Fibroblast of lung (primary cell): ENCODE results near the gene FAM13B. TPM values are rescaled to one million over a fixed set of nuclear protein-coding genes. Genes with fewer than 3 reads are reported as not detected.

Source experiments
- DNase-seq, 2 donors: peaks; one replicate each; pipeline versions ENCODE4 v3.0.0 to v3.0.0-alpha.2; 2010; ENCODE audit warnings: low read depth in 2 of 2
- H2AFZ ChIP-seq: 2 replicates; pipeline ENCODE4 v1.5.1; 2012; ENCODE audit warnings: low read length, control low read depth, inconsistent platforms
- H3K27ac ChIP-seq: 2 replicates; pipeline ENCODE4 v1.5.1; 2011; ENCODE audit warnings: low read length, control low read depth; ENCODE audit not compliant: insufficient read depth
- H3K27me3 ChIP-seq: 2 replicates; pipeline ENCODE4 v1.5.1; 2011; ENCODE audit warnings: mild to moderate bottlenecking, low read length; ENCODE audit not compliant: control insufficient read depth, insufficient read depth
- H3K36me3 ChIP-seq: 2 replicates; pipeline ENCODE4 v1.5.1; 2011; ENCODE audit warnings: low read length; ENCODE audit not compliant: control insufficient read depth, insufficient read depth
- H3K4me1 ChIP-seq: 2 replicates; pipeline ENCODE4 v1.5.1; 2011; ENCODE audit warnings: low read length; ENCODE audit not compliant: control insufficient read depth, insufficient read depth; ENCODE audit errors: extremely low read depth
- H3K4me2 ChIP-seq: 2 replicates; pipeline ENCODE4 v1.5.1; 2011; ENCODE audit warnings: low read length, control low read depth; ENCODE audit not compliant: insufficient read depth; ENCODE audit errors: extremely low read depth
- H3K4me3 ChIP-seq, 4 experiments: fragments of 200-600 bp in 1 of 4; sonication (generic) in 1 of 4; replicated peaks in 1 of 4; 2 replicates each; pipeline ENCODE4 v1.5.1; 2011 to 2016; ENCODE audit warnings: low read length in 4 of 4, low read depth in 3 of 4, mild to moderate bottlenecking in 3 of 4, control low read depth in 2 of 4, inconsistent platforms in 1 of 4, mixed read lengths in 1 of 4; ENCODE audit not compliant: insufficient read depth in 1 of 4; ENCODE audit errors: control extremely low read depth in 1 of 4
- H3K79me2 ChIP-seq: 2 replicates; pipeline ENCODE4 v1.5.1; 2012; ENCODE audit warnings: mild to moderate bottlenecking, low read length, inconsistent platforms; ENCODE audit not compliant: control insufficient read depth, insufficient read depth
- H3K9ac ChIP-seq: 2 replicates; pipeline ENCODE4 v1.5.1; 2011; ENCODE audit warnings: mild to moderate bottlenecking, low read length, control low read depth; ENCODE audit not compliant: insufficient read depth
- H3K9me3 ChIP-seq: 2 replicates; pipeline ENCODE4 v1.5.1; 2012; ENCODE audit warnings: low read depth, low read length; ENCODE audit not compliant: control insufficient read depth, insufficient read depth
- H4K20me1 ChIP-seq: 2 replicates; pipeline ENCODE4 v1.5.1; 2011; ENCODE audit warnings: low read length; ENCODE audit not compliant: control insufficient read depth, insufficient read depth; ENCODE audit errors: extremely low read depth
- CTCF ChIP-seq, 2 donors: IDR thresholded peaks in 1 of 2; conservative IDR thresholded peaks in 1 of 2; 1 replicate in 1 of 2; 2 replicates in 1 of 2; pipeline ENCODE4 v1.5.1; 2011 to 2012; ENCODE audit warnings: low read length in 2 of 2, control low read depth in 1 of 2, inconsistent platforms in 1 of 2, low read depth in 1 of 2, mild to moderate bottlenecking in 1 of 2
- EZH2 ChIP-seq: IDR thresholded peaks from 2 replicates; pipeline ENCODE4 v1.5.1; 2012; ENCODE audit warnings: low read length, control low read depth, mild to moderate bottlenecking; ENCODE audit errors: missing control alignments
- polyA plus RNA-seq, 2 donors: library from polyadenylated mRNA; depleted of rRNA in 1 of 2; stranded (reverse) in 1 of 2; unstranded in 1 of 2; fragments of >200 nt; gene quantifications; 2 replicates each; pipeline ENCODE4 v1.2.1, GENCODE V29; 2011 to 2012; ENCODE audit warnings: missing spikeins in 1 of 2
- total RNA-seq: library from RNA; depleted of rRNA; stranded (reverse); fragments of >200 nt; gene quantifications from 2 replicates; pipeline ENCODE4 v1.2.1, GENCODE V29; 2014

The FAM13B gene
- total and polyA plus RNA-seq, 2 donors (not counting 1 experiment from before 2014, with no cell fraction given) = 20.7 to 25.1 TPM

DNA sequence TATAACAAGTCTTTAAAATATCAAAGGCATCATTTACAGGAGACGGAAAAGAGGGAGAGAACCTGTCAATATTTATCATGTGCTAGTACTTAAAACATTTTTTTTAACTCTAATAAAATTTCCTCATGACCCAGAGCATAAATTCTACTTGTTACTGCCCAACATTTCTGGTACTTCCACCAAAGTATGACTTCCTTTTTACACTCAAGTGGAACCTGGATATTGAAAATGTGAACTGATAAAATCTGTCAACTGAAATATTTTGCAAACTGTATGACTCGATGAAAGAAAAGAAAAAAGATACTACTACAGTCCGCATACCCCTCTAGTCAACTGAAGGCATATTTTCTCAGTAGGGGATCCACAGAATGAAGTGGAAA is 37.1 kb downstream of the FAM13B start:
- DNase-seq = no peak
- Histone ChIP-seq H3K4me3 (no peak overlapping the region), H3K9me3 (no peaks in the 10 kb centered on the region), H2AFZ (no peak overlapping the region), H3K36me3 (peaks cover 3% of the 10 kb centered on the region), H4K20me1 (no peaks in the 10 kb centered on the region), H3K4me1 (peaks cover 7% of the 10 kb centered on the region), H3K79me2 (peaks cover 34% of the 10 kb centered on the region), H3K27ac (no peak overlapping the region), H3K27me3 (no peaks in the 10 kb centered on the region), H3K4me2 (peak overlapping the region; percentile 18), H3K9ac (no peak overlapping the region)
- TF ChIP-seq EZH2 (no peak), CTCF (conservative IDR thresholded peaks at IDR 0.05 in 1 of 2, IDR thresholded peaks at IDR 0.05 in 1 of 2; ENCODE audit: low read depth in 1 of 2, low read length in 2 of 2) (no peak)

DNA sequence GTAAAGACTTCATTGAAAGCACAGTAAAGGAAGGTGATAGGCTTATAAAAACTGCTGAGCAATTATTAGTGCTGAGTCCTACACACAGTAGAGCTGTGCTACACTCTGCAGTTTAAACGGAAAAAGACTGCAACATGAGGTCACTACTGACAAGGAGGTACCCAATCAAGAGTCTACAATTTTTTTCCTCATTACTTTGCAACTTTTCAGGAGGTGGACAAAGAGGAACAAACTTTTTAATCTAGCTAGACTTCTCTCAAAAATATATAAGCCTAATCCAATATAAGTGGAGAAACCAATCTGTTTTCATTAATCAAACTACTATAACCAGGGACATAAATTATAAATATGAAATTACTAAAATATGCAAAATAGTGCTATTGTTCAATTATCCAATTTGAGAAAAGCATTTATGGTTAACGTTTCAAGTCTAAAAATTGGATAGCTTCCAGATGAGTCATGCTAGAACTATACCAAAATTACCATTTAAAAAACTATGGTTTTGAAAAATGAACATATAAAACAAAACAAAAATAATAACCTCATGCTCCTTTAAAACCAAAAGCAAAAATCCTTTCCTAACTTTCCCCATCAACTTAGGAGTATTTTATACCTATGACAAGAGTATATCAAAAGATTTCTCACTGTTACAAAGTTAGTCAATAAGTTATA is 37.7 kb downstream of the FAM13B start:
- peaks cover 34% of the 10 kb centered on the region for H3K79me2 ChIP-seq
- no peak for TF ChIP-seq CTCF (conservative IDR thresholded peaks at IDR 0.05 in 1 of 2, IDR thresholded peaks at IDR 0.05 in 1 of 2; ENCODE audit: low read depth in 1 of 2, low read length in 2 of 2)
- TF ChIP-seq EZH2 = no peak
- H3K9me3 ChIP-seq = no peaks in the 10 kb centered on the region
- H3K4me2 ChIP-seq = no peak overlapping the region
- DNase-seq = peak; percentile 54 to 77
- no peak overlapping the region for H3K4me3 ChIP-seq
- no peak overlapping the region for H2AFZ ChIP-seq
- no peaks in the 10 kb centered on the region for H4K20me1 ChIP-seq
- peaks cover 7% of the 10 kb centered on the region for H3K4me1 ChIP-seq
- no peak overlapping the region for H3K27ac ChIP-seq
- H3K36me3 ChIP-seq = peaks cover 3% of the 10 kb centered on the region
- no peaks in the 10 kb centered on the region for H3K27me3 ChIP-seq
- H3K9ac ChIP-seq = no peak overlapping the region

- DNase-seq = no peak
- H3K27ac ChIP-seq = no peak overlapping the region
- H3K9me3 ChIP-seq = no peaks in the 10 kb centered on the region
- no peaks in the 10 kb centered on the region for H3K27me3 ChIP-seq
- no peaks in the 10 kb centered on the region for H4K20me1 ChIP-seq
- peaks cover 3% of the 10 kb centered on the region for H3K36me3 ChIP-seq
- H3K9ac ChIP-seq = no peak overlapping the region
- TF ChIP-seq CTCF (conservative IDR thresholded peaks at IDR 0.05 in 1 of 2, IDR thresholded peaks at IDR 0.05 in 1 of 2; ENCODE audit: low read depth in 1 of 2, low read length in 2 of 2) = no peak
- TF ChIP-seq EZH2 = no peak
- no peak overlapping the region for H2AFZ ChIP-seq
- peaks cover 31% of the 10 kb centered on the region for H3K79me2 ChIP-seq
- H3K4me2 ChIP-seq = no peak overlapping the region
- H3K4me1 ChIP-seq = peaks cover 6% of the 10 kb centered on the region
- no peak overlapping the region for H3K4me3 ChIP-seq
These were observed 38.3 kb downstream of the FAM13B start for GRCh38 chr5:137994556-137994955.
